Measurements from ENCODE around the gene LHX5.

The LHX5 gene

DNA sequence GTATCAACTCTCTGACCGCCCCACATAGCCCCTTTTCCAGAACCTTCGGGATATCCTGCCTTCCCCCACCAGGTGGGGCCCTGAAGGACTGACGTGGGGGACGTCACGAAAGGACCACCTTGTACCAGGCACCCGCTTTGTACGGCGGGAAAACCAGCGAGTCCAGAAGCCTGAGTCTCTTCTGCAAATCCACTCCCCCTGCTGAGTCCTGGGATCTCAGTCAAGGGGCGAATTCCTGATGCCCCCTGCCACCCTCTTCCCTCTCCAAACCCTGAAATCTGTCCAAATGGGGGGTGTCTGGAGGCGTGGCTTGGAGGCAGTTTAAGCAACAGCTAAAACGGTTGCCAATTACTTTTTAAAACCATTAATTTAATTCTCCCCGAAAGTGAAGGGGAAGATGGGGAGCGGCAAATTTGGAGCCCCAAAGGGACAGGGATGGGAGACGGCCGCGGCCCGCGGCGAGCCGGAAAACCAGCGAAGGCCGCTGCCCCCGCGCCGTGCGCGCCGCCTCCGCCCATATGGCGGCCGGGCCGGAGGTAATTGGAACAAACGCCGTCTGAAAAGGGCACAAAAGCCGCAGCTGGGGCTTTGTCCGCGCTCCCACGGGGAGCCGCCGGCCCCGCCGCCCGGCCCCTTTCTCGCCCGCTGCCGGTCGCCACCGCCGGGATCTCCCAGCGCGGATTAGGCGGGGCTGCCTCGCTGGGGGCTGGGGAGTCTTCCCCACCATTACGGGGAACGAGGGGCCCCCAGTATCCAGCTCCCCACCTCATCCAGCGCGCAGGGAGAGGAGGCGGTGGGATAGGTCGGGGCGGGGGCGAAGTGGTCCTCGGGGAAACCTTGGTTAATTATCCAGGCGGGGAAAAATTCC, 6.6 kb downstream of the LHX5 start:
- H3K4me3 ChIP-seq (ENCODE audit: low read depth, low read length) = no peak overlapping the region
- TF ChIP-seq, protein P1, sequence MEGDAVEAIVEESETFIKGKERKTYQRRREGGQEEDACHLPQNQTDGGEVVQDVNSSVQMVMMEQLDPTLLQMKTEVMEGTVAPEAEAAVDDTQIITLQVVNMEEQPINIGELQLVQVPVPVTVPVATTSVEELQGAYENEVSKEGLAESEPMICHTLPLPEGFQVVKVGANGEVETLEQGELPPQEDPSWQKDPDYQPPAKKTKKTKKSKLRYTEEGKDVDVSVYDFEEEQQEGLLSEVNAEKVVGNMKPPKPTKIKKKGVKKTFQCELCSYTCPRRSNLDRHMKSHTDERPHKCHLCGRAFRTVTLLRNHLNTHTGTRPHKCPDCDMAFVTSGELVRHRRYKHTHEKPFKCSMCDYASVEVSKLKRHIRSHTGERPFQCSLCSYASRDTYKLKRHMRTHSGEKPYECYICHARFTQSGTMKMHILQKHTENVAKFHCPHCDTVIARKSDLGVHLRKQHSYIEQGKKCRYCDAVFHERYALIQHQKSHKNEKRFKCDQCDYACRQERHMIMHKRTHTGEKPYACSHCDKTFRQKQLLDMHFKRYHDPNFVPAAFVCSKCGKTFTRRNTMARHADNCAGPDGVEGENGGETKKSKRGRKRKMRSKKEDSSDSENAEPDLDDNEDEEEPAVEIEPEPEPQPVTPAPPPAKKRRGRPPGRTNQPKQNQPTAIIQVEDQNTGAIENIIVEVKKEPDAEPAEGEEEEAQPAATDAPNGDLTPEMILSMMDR (IDR thresholded peaks at IDR 0.05; ENCODE audit: control insufficient read depth, extremely low read depth, insufficient read depth) = no peak
- DNase-seq (ENCODE audit: low read depth) = no peak

DNA sequence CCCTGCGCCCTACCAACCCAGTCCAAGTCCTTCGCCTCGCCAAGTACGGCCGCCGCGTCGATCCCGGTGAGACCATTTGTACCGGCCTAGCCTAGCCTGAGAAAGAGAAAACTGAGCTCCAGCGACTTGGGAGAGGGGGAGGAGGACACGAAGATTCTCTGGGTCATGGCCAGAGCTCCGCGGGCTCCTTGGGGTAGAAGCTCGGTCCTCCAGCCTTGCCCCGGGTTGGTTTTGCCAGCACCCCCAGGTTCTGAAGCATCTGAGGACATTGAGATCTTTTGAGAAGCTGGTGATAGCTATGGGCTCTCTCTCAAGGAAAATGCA, 7.3 kb downstream of the LHX5 start:
- H3K4me3 ChIP-seq (ENCODE audit: low read depth, low read length) = no peak overlapping the region
- TF ChIP-seq, protein P1 (IDR thresholded peaks at IDR 0.05; ENCODE audit: control insufficient read depth, extremely low read depth, insufficient read depth) = no peak
- DNase-seq (ENCODE audit: low read depth) = no peak

DNA sequence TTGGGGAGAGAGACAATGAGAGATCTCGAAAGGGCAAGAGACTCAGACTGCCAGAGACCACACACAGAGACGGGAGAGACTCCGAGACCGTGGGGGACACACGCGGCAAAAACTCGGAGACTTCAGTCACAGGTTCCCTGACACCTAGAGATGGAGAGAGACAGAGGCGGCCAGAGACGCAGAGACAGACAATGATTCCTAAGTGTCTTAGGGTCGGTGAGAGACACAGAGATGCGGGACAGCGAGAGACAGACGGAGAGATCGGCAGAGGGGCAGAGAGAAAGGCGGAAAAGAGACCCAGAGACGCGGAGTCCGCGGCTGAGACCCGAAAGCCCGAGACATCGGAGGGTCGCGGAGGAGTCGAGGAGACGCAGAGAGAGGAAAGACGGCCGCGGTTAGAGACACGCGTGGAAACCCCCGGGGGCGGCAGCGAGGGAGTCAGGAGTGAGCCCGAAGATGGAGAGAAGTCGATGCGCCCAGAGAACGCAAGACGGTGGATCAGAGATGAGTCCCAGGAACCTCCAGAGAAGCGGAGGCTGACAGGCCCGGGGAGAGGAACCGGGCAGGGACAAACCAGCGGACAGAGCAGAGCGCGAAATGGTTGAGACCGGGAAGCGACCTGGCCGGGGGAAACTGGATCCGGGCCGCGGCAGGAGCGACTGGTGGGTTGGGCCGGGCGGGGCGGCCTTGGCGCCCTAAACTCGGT, 7.8 kb downstream of the LHX5 start:
- no peak for DNase-seq (ENCODE audit: low read depth)
- TF ChIP-seq, protein P1 (IDR thresholded peaks at IDR 0.05; ENCODE audit: control insufficient read depth, extremely low read depth, insufficient read depth) = no peak
- no peak overlapping the region for H3K4me3 ChIP-seq (ENCODE audit: low read depth, low read length)

DNA sequence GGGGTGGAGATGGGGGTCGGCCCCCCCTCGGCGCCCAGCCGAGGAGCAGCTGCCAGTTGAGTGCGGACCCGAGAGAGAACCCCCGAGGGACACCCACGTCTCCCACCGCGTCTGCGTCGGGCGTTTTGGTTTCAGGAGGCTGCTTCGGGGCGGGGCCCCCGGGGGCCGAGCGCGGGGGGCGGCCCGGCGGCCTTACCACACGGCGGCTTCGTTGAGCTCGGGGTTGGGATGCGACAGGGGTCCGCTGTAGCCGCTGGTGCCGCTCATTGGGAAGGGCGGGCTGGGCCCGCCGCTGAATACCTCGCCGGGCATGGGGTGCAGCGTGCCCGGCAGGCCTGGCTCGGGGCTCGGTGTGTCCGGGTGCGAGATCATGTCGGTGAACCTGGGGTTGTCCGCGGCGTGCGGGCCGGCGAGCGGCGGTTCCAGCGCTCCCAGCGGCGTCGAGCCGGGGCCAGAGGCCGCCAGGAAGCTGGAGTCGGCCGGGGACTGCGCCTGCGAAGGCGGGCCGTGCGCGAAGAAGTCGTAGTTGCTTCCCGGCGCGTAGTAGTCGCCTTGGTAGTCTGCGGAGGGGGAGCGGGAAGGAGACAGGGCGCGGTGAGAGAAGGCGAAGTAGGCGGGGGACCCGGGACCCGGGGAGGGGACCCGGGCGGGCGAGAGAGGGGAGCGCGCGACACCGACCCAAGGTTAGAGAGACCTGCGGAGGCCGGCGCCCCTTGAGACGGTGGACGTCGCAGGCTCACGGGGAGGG, 8.5 kb downstream of the LHX5 start:
- TF ChIP-seq, protein P1 (IDR thresholded peaks at IDR 0.05; ENCODE audit: control insufficient read depth, extremely low read depth, insufficient read depth) = no peak
- DNase-seq (ENCODE audit: low read depth) = no peak
- no peak overlapping the region for H3K4me3 ChIP-seq (ENCODE audit: low read depth, low read length)

DNA sequence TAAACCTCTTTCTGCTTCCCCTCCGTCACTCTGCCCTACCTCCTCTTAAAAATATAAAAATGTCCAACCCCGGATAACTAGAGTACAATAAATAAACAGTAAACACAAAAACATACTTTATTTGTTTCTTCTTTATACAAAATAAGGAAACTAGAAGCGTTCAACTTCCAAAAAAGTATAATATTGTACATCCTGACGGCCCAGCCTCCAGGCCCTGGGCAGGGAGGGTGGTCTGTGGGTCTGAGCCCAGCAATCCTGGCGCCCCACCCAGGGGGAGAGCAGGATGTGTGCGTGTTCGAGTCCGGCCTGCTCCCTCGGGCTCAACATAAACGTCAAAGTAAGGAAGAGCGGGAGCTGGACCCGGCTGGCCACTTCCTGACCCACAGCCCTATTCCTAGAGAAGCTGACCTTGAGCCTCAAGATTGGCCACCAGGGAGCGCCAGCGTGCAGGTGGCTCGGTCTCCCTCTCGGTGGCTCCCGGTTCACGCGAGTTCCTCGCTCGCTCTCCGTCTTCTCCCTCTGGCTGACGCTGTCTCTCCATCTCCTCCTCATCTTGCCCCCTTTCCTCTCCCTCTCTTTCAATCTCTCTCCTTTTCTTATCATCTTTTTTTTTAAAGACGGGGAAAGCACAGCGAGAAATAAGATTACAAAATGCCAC, 9.4 kb downstream of the LHX5 start:
- TF ChIP-seq, protein P1 (IDR thresholded peaks at IDR 0.05; ENCODE audit: control insufficient read depth, extremely low read depth, insufficient read depth) = peak; percentile 93
- DNase-seq (ENCODE audit: low read depth) = peak; percentile 18
- no peak overlapping the region for H3K4me3 ChIP-seq (ENCODE audit: low read depth, low read length)

DNA sequence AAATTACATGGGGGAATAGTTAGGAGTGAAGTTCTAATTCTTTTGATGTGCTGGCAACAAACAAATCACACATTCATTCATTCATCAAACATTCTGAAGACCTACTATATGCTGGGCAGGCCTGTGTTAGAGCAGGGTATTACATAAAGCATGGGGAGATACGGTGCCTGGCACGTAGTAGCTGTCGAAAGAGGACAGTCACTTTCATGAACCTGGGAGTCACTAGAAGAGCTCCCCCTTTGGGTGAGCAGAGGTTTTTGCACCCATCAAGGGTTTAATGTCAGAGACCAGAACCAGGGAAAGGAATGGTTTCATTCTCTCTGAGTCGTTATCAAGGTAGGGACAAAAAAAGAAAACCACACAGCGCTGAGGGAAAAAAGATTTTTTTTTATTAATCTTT, 10.0 kb downstream of the LHX5 start:
- TF ChIP-seq, protein P1 (IDR thresholded peaks at IDR 0.05; ENCODE audit: control insufficient read depth, extremely low read depth, insufficient read depth) = peak; percentile 38
- no peak for DNase-seq (ENCODE audit: low read depth)
- H3K4me3 ChIP-seq (ENCODE audit: low read depth, low read length) = no peak overlapping the region
